OCI-LY1 (cell line): Measurements from ENCODE around the gene LAMB2.
A peak's percentile ranks its signal among the peaks of the same experiment; 100 is the strongest.

Experiments used
- H2AFZ ChIP-seq: fragments of 200-600 bp; sonication (generic), shearing (Covaris generic); 2 replicates; pipeline ENCODE4 v1.6.0; 2014; ENCODE audit warnings: antibody characterized with exemption, mild to moderate bottlenecking, low read length
- H3F3A ChIP-seq: fragments of 200-600 bp; sonication (generic), shearing (Covaris generic); 2 replicates; pipeline ENCODE4 v1.6.0; 2014; ENCODE audit warnings: mild to moderate bottlenecking, antibody characterized with exemption, low read length, moderate library complexity; ENCODE audit not compliant: insufficient read depth
- H3K27ac ChIP-seq: fragments of 200-600 bp; sonication (generic); 2 replicates; pipeline ENCODE4 v1.5.1; 2014; ENCODE audit warnings: low read length, mixed run types, mild to moderate bottlenecking, low read depth; ENCODE audit not compliant: poor library complexity, severe bottlenecking
- H3K27me3 ChIP-seq: fragments of 200-600 bp; sonication (generic); 2 replicates; pipeline ENCODE4 v1.6.0; 2014; ENCODE audit warnings: antibody characterized with exemption, mild to moderate bottlenecking, low read length, moderate library complexity; ENCODE audit not compliant: insufficient read depth
- H3K36me3 ChIP-seq: fragments of 200-600 bp; sonication (generic); 2 replicates; pipeline ENCODE4 v1.6.1; 2014; ENCODE audit warnings: mild to moderate bottlenecking, antibody characterized with exemption, low read length, moderate library complexity, mixed read lengths; ENCODE audit not compliant: insufficient read depth
- H3K4me1 ChIP-seq: fragments of 200-600 bp; sonication (generic); 2 replicates; pipeline ENCODE4 v1.5.1; 2014; ENCODE audit warnings: mild to moderate bottlenecking, low read length, moderate library complexity; ENCODE audit not compliant: insufficient read depth, severe bottlenecking
- H3K4me2 ChIP-seq: fragments of 200-600 bp; sonication (generic), shearing (Covaris generic); 2 replicates; pipeline ENCODE4 v1.6.1; 2014; ENCODE audit warnings: low read length
- H3K4me3 ChIP-seq: fragments of 200-600 bp; sonication (generic); 2 replicates; pipeline ENCODE4 v1.5.1; 2014; ENCODE audit warnings: low read length, low read depth, mild to moderate bottlenecking, mixed read lengths; ENCODE audit not compliant: poor library complexity, severe bottlenecking
- H3K79me2 ChIP-seq: fragments of 200-600 bp; shearing (Covaris generic); 2 replicates; pipeline ENCODE4 v1.6.1; 2016; ENCODE audit warnings: mixed run types, low read length, mixed read lengths; ENCODE audit not compliant: insufficient read depth
- H3K9ac ChIP-seq: fragments of 200-600 bp; sonication (generic), shearing (Covaris generic); 2 replicates; pipeline ENCODE4 v1.6.1; 2014; ENCODE audit warnings: mild to moderate bottlenecking, low read length, mixed read lengths
- H3K9me2 ChIP-seq: fragments of 200-600 bp; sonication (generic), shearing (Covaris generic); 2 replicates; pipeline ENCODE4 v1.6.1; 2014; ENCODE audit warnings: low read depth, mild to moderate bottlenecking, low read length, mixed read lengths
- H3K9me3 ChIP-seq: fragments of 200-600 bp; shearing (Covaris generic); 2 replicates; pipeline ENCODE4 v1.6.1; 2014; ENCODE audit warnings: low read length, mixed read lengths
- H4K20me1 ChIP-seq: fragments of 200-600 bp; sonication (generic), shearing (Covaris generic); 2 replicates; pipeline ENCODE4 v1.6.0; 2016; ENCODE audit warnings: mild to moderate bottlenecking, low read length; ENCODE audit not compliant: insufficient read depth
- EZH2 ChIP-seq: fragments of 200-600 bp; sonication (generic), shearing (Covaris generic); IDR thresholded peaks from 2 replicates; pipeline ENCODE4 v1.8.0; 2017; ENCODE audit warnings: borderline replicate concordance, mixed run types, mild to moderate bottlenecking, antibody characterized with exemption, low read length, moderate library complexity, mixed read lengths
- TF ChIP-seq, protein P1 (sequence below): fragments of 200-600 bp; sonication (generic), shearing (Covaris generic); IDR thresholded peaks from 2 replicates; pipeline ENCODE4 v1.5.1; 2017; ENCODE audit warnings: mild to moderate bottlenecking, antibody characterized with exemption, low read length, moderate library complexity, mixed read lengths

LAMB2 gene

DNA sequence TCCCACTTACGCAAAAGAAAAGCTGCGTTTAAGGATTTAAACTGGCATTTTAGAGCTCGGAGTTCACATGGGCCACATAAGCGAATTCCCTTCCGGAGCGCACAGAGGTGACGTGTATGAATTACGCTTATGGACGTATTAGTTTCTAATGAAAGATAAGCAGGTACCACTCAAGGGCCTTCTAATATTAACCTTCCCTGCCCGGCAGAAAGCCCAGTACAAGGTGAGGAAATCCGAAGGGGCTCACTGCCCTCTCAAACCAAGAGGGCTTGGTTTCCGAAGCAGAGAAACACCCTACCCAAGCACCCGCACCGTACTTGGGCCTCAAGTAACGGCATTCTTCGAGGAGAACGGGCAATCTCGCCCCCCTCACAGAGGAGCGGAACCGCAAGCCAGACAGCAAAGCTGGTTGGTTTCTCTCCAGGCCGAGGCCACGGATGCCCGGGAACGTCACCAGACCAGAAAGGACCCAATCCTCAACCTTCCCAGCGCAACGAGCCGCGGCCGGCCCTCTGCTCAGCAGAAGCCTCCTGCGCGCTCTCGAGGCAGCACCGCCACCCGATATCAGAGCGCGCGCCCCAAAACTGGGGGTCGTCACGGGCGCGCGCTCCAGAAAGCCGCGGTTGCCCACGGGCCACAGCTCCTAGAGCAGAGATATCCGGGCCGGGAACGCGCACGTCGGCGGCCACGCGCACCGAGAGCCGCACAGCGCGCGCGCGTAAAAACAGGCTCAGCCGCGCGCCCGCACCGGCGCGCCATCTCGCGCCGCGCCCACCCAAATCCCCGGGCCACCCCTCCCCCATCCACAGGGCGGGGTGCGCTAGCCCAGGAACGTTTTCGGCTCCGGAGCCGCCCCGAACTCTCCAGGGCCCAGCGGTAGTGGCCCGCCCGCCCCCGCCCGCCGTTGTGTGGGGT lies 39.7 kb downstream of the LAMB2 start:
- H3K9me3 ChIP-seq, result no peaks in the 10 kb centered on the region
- peak overlapping the region; percentile 93 for H3K9ac ChIP-seq
- no peaks in the 10 kb centered on the region for H3K9me2 ChIP-seq
- peak overlapping the region; percentile 93 for H3K4me3 ChIP-seq
- H3K27me3 ChIP-seq, result no peaks in the 10 kb centered on the region
- H3K27ac ChIP-seq, result peak overlapping the region; percentile 88
- H3K36me3 ChIP-seq, result peaks cover 48% of the 10 kb centered on the region
- H4K20me1 ChIP-seq, result no peaks in the 10 kb centered on the region
- no peaks in the 10 kb centered on the region for H3F3A ChIP-seq
- H2AFZ ChIP-seq, result no peak overlapping the region
- peak overlapping the region; percentile 92 for H3K4me2 ChIP-seq
- H3K4me1 ChIP-seq, result peaks cover 25% of the 10 kb centered on the region
- TF ChIP-seq EZH2, result no peak
- TF ChIP-seq, protein P1, sequence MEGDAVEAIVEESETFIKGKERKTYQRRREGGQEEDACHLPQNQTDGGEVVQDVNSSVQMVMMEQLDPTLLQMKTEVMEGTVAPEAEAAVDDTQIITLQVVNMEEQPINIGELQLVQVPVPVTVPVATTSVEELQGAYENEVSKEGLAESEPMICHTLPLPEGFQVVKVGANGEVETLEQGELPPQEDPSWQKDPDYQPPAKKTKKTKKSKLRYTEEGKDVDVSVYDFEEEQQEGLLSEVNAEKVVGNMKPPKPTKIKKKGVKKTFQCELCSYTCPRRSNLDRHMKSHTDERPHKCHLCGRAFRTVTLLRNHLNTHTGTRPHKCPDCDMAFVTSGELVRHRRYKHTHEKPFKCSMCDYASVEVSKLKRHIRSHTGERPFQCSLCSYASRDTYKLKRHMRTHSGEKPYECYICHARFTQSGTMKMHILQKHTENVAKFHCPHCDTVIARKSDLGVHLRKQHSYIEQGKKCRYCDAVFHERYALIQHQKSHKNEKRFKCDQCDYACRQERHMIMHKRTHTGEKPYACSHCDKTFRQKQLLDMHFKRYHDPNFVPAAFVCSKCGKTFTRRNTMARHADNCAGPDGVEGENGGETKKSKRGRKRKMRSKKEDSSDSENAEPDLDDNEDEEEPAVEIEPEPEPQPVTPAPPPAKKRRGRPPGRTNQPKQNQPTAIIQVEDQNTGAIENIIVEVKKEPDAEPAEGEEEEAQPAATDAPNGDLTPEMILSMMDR, result no peak
- H3K79me2 ChIP-seq, result peaks cover 49% of the 10 kb centered on the region

DNA sequence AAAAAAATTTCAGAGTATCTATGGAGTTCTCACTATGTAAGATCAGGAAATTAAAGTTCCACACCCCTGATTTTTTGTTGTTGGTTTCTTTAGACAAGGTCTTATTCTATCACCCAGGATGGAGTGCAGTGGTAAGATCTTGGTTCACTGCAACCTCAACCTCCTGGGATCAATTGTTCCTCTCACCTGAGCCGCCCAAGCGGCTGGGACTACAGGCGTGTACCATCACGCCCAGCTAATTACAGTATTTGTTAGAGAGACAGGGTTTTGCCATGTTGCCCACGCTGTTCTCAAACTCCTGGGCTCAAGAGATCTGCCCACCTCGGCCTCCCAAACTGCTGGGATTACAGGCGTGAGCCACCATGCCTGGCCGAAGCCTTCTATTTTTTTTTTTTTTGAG lies 51.4 kb downstream of the LAMB2 start:
- H3K36me3 ChIP-seq, result peaks cover 39% of the 10 kb centered on the region
- peaks cover 83% of the 10 kb centered on the region for H3K79me2 ChIP-seq
- H3F3A ChIP-seq, result no peaks in the 10 kb centered on the region
- no peak overlapping the region for H3K4me3 ChIP-seq
- no peak overlapping the region for H3K9ac ChIP-seq
- H3K27ac ChIP-seq, result no peak overlapping the region
- no peaks in the 10 kb centered on the region for H3K4me1 ChIP-seq
- H4K20me1 ChIP-seq, result no peaks in the 10 kb centered on the region
- H3K27me3 ChIP-seq, result no peaks in the 10 kb centered on the region
- no peaks in the 10 kb centered on the region for H3K9me3 ChIP-seq
- no peak for TF ChIP-seq EZH2
- TF ChIP-seq, protein P1, result no peak
- no peak overlapping the region for H2AFZ ChIP-seq
- H3K9me2 ChIP-seq, result no peaks in the 10 kb centered on the region
- no peak overlapping the region for H3K4me2 ChIP-seq

DNA sequence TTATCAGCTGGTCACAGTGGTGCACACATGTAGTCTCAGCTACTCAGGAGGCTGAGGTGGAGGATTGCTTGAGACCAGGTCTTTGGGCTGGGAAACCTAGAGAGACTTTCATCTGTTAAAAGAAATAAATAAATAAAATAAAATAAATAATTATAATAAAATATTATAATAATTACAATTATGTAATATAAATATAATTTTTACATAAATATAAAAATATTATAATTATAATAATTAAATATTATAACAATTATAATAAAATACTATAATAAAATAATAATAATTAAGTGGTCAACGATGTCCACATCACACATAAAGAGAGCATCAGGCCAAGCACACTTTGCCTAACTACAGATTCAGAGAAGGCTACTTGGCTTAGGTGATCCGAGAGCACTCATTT lies 53.6 kb downstream of the LAMB2 start:
- H3K4me3 ChIP-seq, result no peak overlapping the region
- no peak overlapping the region for H2AFZ ChIP-seq
- no peaks in the 10 kb centered on the region for H3K27me3 ChIP-seq
- H3K9me3 ChIP-seq, result no peaks in the 10 kb centered on the region
- H3K79me2 ChIP-seq, result peaks cover 63% of the 10 kb centered on the region
- peaks cover 49% of the 10 kb centered on the region for H3K36me3 ChIP-seq
- H3K27ac ChIP-seq, result no peak overlapping the region
- no peaks in the 10 kb centered on the region for H3F3A ChIP-seq
- H3K9me2 ChIP-seq, result no peaks in the 10 kb centered on the region
- H3K4me2 ChIP-seq, result no peak overlapping the region
- no peak for TF ChIP-seq EZH2
- TF ChIP-seq, protein P1, result no peak
- H3K9ac ChIP-seq, result no peak overlapping the region
- no peaks in the 10 kb centered on the region for H3K4me1 ChIP-seq
- no peaks in the 10 kb centered on the region for H4K20me1 ChIP-seq
